ENCODE results near the gene SLC7A8. TPM values are rescaled to one million over a fixed set of nuclear protein-coding genes. Genes with fewer than 3 reads are reported as not detected.
A peak's percentile ranks its signal among the peaks of the same experiment; 100 is the strongest.

Gene SLC7A8
- total and polyA plus RNA-seq, 2 donors = 3.2 to 15.0 TPM

GRCh38 chr14:23078692-23079116, 104.8 kb downstream of the SLC7A8 start:
- no peaks in the 10 kb centered on the region for H3K4me1 ChIP-seq (ENCODE audit: control insufficient read depth in 2 of 2, insufficient read depth in 2 of 2, low read length in 2 of 2)
- peaks cover 75 to 86% of the 10 kb centered on the region in 2 donors for H3K36me3 ChIP-seq (ENCODE audit: control insufficient read depth in 2 of 2, insufficient read depth in 2 of 2, low read length in 1 of 2)
- no peak overlapping the region for H3K4me3 ChIP-seq (ENCODE audit: low read length in 2 of 2)
- 94% methylated on average over 2 of the region's 2 CpGs for WGBS
- no peaks in the 10 kb centered on the region for H3K27me3 ChIP-seq (ENCODE audit: control insufficient read depth in 2 of 2, insufficient read depth in 1 of 2, low read length in 1 of 2)
- H3K27ac ChIP-seq (ENCODE audit: low read depth in 1 of 2, low read length in 1 of 2) = no peak overlapping the region
- DNase-seq (ENCODE audit: low read depth in 6 of 9, low spot score in 9 of 9) = no peak
- no peaks in the 10 kb centered on the region for H3K9me3 ChIP-seq (ENCODE audit: control insufficient read depth in 2 of 2, insufficient read depth in 1 of 2, low read length in 1 of 2)

- DNase-seq (ENCODE audit: low read depth in 6 of 9, low spot score in 9 of 9) = no peak
- H3K4me1 ChIP-seq (ENCODE audit: control insufficient read depth in 2 of 2, insufficient read depth in 2 of 2, low read length in 2 of 2) = no peaks in the 10 kb centered on the region
- 96% methylated on average over 5 of the region's 5 CpGs for WGBS
These were observed 105.5 kb downstream of the SLC7A8 start for GRCh38 chr14:23077962-23078361.

GRCh38 chr14:23076785-23077408, 106.6 kb downstream of the SLC7A8 start:
- Histone ChIP-seq H3K27ac (ENCODE audit: low read depth in 1 of 2, low read length in 1 of 2) (no peak overlapping the region), H3K9me3 (ENCODE audit: control insufficient read depth in 2 of 2, insufficient read depth in 1 of 2, low read length in 1 of 2) (no peaks in the 10 kb centered on the region), H3K4me1 (ENCODE audit: control insufficient read depth in 2 of 2, insufficient read depth in 2 of 2, low read length in 2 of 2) (peaks cover under 1 to 4% of the 10 kb centered on the region in 2 donors), H3K27me3 (ENCODE audit: control insufficient read depth in 2 of 2, insufficient read depth in 1 of 2, low read length in 1 of 2) (no peaks in the 10 kb centered on the region), H3K4me3 (ENCODE audit: low read length in 2 of 2) (no peak overlapping the region), H3K36me3 (ENCODE audit: control insufficient read depth in 2 of 2, insufficient read depth in 2 of 2, low read length in 1 of 2) (peaks cover 75 to 93% of the 10 kb centered on the region in 2 donors)
- 78% methylated on average over 5 of the region's 5 CpGs for WGBS
- DNase-seq (ENCODE audit: low read depth in 6 of 9, low spot score in 9 of 9) = peak in 5 of 9 donors; percentile 45 to 68 (median 50)

More at GRCh38 chr14:23077962-23078361, 105.5 kb downstream of the SLC7A8 start:
- no peak overlapping the region for H3K4me3 ChIP-seq (ENCODE audit: low read length in 2 of 2)
- H3K27me3 ChIP-seq (ENCODE audit: control insufficient read depth in 2 of 2, insufficient read depth in 1 of 2, low read length in 1 of 2) = no peaks in the 10 kb centered on the region
- H3K36me3 ChIP-seq (ENCODE audit: control insufficient read depth in 2 of 2, insufficient read depth in 2 of 2, low read length in 1 of 2) = peaks cover 76 to 87% of the 10 kb centered on the region in 2 donors
- H3K9me3 ChIP-seq (ENCODE audit: control insufficient read depth in 2 of 2, insufficient read depth in 1 of 2, low read length in 1 of 2) = no peaks in the 10 kb centered on the region
- H3K27ac ChIP-seq (ENCODE audit: low read depth in 1 of 2, low read length in 1 of 2) = no peak overlapping the region

Other genes starting within 250 kb of the SLC7A8 start
- gene HAUS4, start 226.6 kb downstream of the SLC7A8 start, total RNA-seq = 51.1 TPM
- 30.5 TPM for gene HAUS4, start 226.6 kb downstream of the SLC7A8 start, polyA plus RNA-seq
- 14.4 TPM for gene AJUBA, start 201.1 kb downstream of the SLC7A8 start, total RNA-seq
- gene AJUBA, start 201.1 kb downstream of the SLC7A8 start, polyA plus RNA-seq = 22.4 TPM
- gene C14orf93, start 173.5 kb downstream of the SLC7A8 start, total RNA-seq = 23.8 TPM
- gene C14orf93, start 173.5 kb downstream of the SLC7A8 start, polyA plus RNA-seq = 17.5 TPM
- gene PSMB5, start 148.8 kb downstream of the SLC7A8 start, total RNA-seq = 93.4 TPM
- gene PSMB5, start 148.8 kb downstream of the SLC7A8 start, polyA plus RNA-seq = 71.0 TPM
- gene PSMB11, start 141.4 kb downstream of the SLC7A8 start, total RNA-seq = 48.7 TPM
- 0.62 TPM for gene PSMB11, start 141.4 kb downstream of the SLC7A8 start, polyA plus RNA-seq
- 2.8 TPM for gene CDH24, start 126.1 kb downstream of the SLC7A8 start, total RNA-seq
- gene CDH24, start 126.1 kb downstream of the SLC7A8 start, polyA plus RNA-seq = 7.0 TPM
- gene ACIN1, start 88.5 kb downstream of the SLC7A8 start, total RNA-seq = 75.6 TPM
- 123 TPM for gene ACIN1, start 88.5 kb downstream of the SLC7A8 start, polyA plus RNA-seq
- 52.9 TPM for gene C14orf119, start 88.2 kb downstream of the SLC7A8 start, total RNA-seq
- gene C14orf119, start 88.2 kb downstream of the SLC7A8 start, polyA plus RNA-seq = 43.6 TPM
- gene CIROP, start 78.7 kb downstream of the SLC7A8 start, total RNA-seq = 0.05 TPM
- 0.07 TPM for gene CIROP, start 78.7 kb downstream of the SLC7A8 start, polyA plus RNA-seq
- gene CEBPE, start 64.4 kb downstream of the SLC7A8 start, total RNA-seq = 2.5 TPM
- 0.87 TPM for gene CEBPE, start 64.4 kb downstream of the SLC7A8 start, polyA plus RNA-seq
- gene RNF212B, start 54.3 kb upstream of the SLC7A8 start, total RNA-seq = 0.05 TPM
- gene RNF212B, start 54.3 kb upstream of the SLC7A8 start, polyA plus RNA-seq = 0.07 TPM
- gene HOMEZ, start 102.5 kb upstream of the SLC7A8 start, total RNA-seq = 10.6 TPM
- gene HOMEZ, start 102.5 kb upstream of the SLC7A8 start, polyA plus RNA-seq = 10.2 TPM
- gene PPP1R3E, start 119.2 kb upstream of the SLC7A8 start, total RNA-seq = 6.6 TPM
- gene PPP1R3E, start 119.2 kb upstream of the SLC7A8 start, polyA plus RNA-seq = 43.1 TPM
- gene BCL2L2, start 123.2 kb upstream of the SLC7A8 start, total RNA-seq = 5.5 TPM
- gene BCL2L2, start 123.2 kb upstream of the SLC7A8 start, polyA plus RNA-seq = 20.6 TPM
- gene PABPN1, start 137.8 kb upstream of the SLC7A8 start, total RNA-seq = 96.4 TPM
- 164 TPM for gene PABPN1, start 137.8 kb upstream of the SLC7A8 start, polyA plus RNA-seq
- 1.2 TPM for gene SLC22A17, start 169.2 kb upstream of the SLC7A8 start, total RNA-seq
- gene SLC22A17, start 169.2 kb upstream of the SLC7A8 start, polyA plus RNA-seq = 6.3 TPM
- gene EFS, start 181.5 kb upstream of the SLC7A8 start, total RNA-seq = 1.6 TPM
- gene EFS, start 181.5 kb upstream of the SLC7A8 start, polyA plus RNA-seq = 5.2 TPM
- gene IL25, start 189.1 kb upstream of the SLC7A8 start, total RNA-seq = not detected
- gene IL25, start 189.1 kb upstream of the SLC7A8 start, polyA plus RNA-seq = 0.07 TPM
- 0.05 TPM for gene CMTM5, start 193.4 kb upstream of the SLC7A8 start, total RNA-seq
- gene CMTM5, start 193.4 kb upstream of the SLC7A8 start, polyA plus RNA-seq = 0.37 TPM
- 0.05 TPM for gene MYH6, start 224.6 kb upstream of the SLC7A8 start, total RNA-seq
- 0.25 TPM for gene MYH6, start 224.6 kb upstream of the SLC7A8 start, polyA plus RNA-seq